NT2/D1 (cell line): ENCODE results near the gene IL20.

ENCODE experiments used
- DNase-seq: peaks from one replicate; pipeline ENCODE4 v3.0.0-alpha.2; 2011; ENCODE audit warnings: low read depth, low spot score
- H3K27me3 ChIP-seq: 2 replicates; pipeline ENCODE4 v1.6.0; 2011; ENCODE audit warnings: mild to moderate bottlenecking; ENCODE audit not compliant: insufficient read length, insufficient read depth
- H3K36me3 ChIP-seq: 2 replicates; pipeline ENCODE4 v1.6.1; 2011; ENCODE audit warnings: mild to moderate bottlenecking, low read length, mixed read lengths; ENCODE audit not compliant: insufficient read depth, insufficient read length
- H3K4me1 ChIP-seq: 2 replicates; pipeline ENCODE4 v1.5.1; 2011; ENCODE audit not compliant: insufficient read depth, insufficient read length
- H3K4me3 ChIP-seq: 2 replicates; pipeline ENCODE4 v1.5.1; 2011; ENCODE audit warnings: low read depth; ENCODE audit not compliant: insufficient read length
- H3K9ac ChIP-seq: 2 replicates; pipeline ENCODE4 v1.6.0; 2011; ENCODE audit warnings: low read depth; ENCODE audit not compliant: insufficient read length
- H3K9me3 ChIP-seq: 2 replicates; pipeline ENCODE4 v1.5.1; 2011; ENCODE audit warnings: mild to moderate bottlenecking, low read length; ENCODE audit not compliant: insufficient read depth
- SUZ12 ChIP-seq: IDR thresholded peaks from 2 replicates; pipeline ENCODE4 v1.6.1; 2011; ENCODE audit not compliant: insufficient read length, insufficient read depth; ENCODE audit errors: extremely low read depth
- YY1 ChIP-seq: IDR thresholded peaks from 2 replicates; pipeline ENCODE4 v1.6.1; 2011; ENCODE audit not compliant: insufficient read length, insufficient read depth
- ZNF274 ChIP-seq: IDR thresholded peaks from 2 replicates; pipeline ENCODE4 v1.6.1; 2011; ENCODE audit warnings: mild to moderate bottlenecking, low read depth, low read length

IL20 gene

DNA sequence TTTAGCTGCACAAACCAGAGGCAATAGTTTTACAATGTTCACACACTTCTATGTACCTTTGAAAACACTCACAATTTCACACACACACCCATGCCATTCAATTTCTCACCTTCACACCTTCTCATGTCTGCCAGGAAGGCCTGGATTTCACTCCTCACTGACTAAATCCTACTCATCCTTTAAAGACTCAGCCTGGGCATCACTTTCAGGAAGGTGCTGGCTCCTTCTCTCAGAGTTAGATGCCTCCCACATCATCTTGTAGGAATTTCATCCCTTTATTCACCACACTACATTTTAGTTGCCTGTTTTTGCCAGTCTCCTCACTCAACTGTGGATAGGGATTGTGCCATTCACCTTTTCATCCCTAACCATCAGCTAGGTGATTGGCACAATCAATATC is 2.3 kb downstream of the IL20 start:
- Histone ChIP-seq H3K4me1 (no peaks in the 10 kb centered on the region), H3K36me3 (no peaks in the 10 kb centered on the region), H3K4me3 (no peak overlapping the region), H3K9me3 (no peaks in the 10 kb centered on the region), H3K9ac (no peak overlapping the region), H3K27me3 (no peaks in the 10 kb centered on the region)
- DNase-seq: no peak
- TF ChIP-seq ZNF274 (no peak), SUZ12 (no peak), YY1 (no peak)

DNA sequence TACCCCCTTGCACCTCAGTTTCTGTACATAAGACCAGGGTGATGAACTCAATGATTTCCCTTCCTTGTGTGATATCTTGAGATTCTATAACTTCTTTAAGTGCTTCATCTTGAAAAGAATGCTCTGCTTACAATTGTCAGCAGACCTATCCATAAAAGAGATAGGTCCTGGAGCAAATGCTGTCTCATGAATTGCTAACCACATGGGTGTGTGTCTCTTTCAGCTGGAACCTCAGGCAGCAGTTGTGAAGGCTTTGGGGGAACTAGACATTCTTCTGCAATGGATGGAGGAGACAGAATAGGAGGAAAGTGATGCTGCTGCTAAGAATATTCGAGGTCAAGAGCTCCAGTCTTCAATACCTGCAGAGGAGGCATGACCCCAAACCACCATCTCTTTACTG is 2.8 kb downstream of the IL20 start:
- no peak overlapping the region for H3K9ac ChIP-seq
- no peaks in the 10 kb centered on the region for H3K9me3 ChIP-seq
- H3K27me3 ChIP-seq: no peaks in the 10 kb centered on the region
- H3K36me3 ChIP-seq: no peaks in the 10 kb centered on the region
- H3K4me3 ChIP-seq: no peak overlapping the region
- TF ChIP-seq SUZ12 (no peak), ZNF274 (no peak), YY1 (no peak)
- no peak for DNase-seq
- no peaks in the 10 kb centered on the region for H3K4me1 ChIP-seq

DNA sequence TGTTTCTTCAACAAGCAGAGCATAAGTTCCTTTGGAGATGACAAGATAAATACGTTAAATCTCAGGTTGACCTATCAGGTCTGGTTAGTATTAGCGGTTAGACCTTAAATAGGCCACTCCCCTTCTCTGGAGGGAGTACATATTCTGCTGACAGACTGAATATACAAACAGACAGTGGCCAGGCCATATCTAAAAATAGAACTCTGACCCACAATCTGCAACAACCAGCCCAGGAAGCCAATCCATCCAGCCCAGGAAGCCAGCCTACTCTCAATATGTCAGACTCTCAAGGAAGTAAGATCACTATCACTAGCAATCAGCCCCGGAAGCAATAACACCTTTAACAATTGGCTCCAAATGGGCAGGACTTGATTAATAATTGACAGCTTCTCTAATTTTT is 6.7 kb downstream of the IL20 start:
- Histone ChIP-seq H3K36me3 (no peaks in the 10 kb centered on the region), H3K4me1 (no peaks in the 10 kb centered on the region), H3K9ac (no peak overlapping the region), H3K4me3 (no peak overlapping the region), H3K27me3 (no peaks in the 10 kb centered on the region), H3K9me3 (peaks cover 9% of the 10 kb centered on the region)
- DNase-seq: no peak
- no peak for TF ChIP-seq SUZ12
- no peak for TF ChIP-seq YY1
- no peak for TF ChIP-seq ZNF274

DNA sequence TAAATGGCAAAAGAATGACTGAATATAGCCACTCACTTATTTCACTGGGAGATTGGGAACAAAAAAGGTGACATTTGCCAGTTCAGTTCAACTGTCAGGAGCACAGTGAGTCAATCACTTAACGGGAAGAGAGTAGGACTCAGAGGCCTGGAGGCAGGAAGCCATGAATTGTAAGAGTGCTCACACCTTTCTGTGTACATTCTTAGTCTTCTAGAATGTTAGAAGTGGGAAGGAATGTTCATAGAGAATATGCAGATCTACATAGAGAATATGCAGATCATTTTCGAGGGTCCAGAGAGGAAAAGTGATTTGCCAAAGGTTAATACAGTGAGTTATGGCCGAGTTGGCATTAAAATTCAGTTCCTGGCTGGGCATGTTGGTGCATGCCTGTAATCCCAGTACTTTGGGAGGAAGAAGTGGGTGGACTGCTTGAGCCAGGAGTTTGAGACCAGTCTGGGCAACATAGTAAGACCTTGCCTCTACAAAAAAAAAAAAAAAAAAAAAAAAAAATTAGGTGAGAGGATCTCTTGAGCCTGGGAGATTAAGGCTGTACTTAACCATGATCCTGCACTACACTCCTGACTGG is 8.3 kb downstream of the IL20 start:
- Histone ChIP-seq H3K27me3 (no peaks in the 10 kb centered on the region), H3K9me3 (peaks cover 24% of the 10 kb centered on the region)

DNA sequence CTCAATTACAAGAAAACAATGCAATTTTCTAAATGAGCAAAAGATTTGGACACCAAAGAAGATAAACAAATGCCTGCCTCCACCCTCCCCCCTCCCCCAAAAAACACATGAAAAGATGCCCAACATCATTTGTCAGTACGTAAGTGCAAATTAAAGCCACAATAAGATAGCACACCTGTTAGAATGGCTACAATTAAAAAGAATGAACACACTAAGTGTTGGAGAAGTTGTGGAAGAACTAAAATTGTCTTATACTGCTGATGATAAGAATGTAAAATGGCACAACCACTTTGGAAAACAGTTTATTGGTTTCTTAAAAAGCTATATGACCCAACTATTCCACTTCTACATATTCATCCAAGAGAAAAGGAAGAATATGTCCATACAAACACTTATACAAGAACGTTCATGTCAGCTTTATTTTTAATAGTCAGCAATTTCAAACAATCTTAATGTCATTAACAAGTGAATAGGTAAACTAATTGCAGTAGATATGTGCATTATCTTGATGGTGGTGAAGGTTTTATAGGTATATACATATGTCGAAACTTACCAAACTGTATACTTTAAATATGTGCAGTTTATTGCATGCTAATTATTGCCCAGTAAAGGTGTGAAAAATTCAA is 10.4 kb downstream of the IL20 start:
- DNase-seq: no peak
- Histone ChIP-seq H3K9me3 (peaks cover 40% of the 10 kb centered on the region), H3K4me3 (no peak overlapping the region), H3K27me3 (no peaks in the 10 kb centered on the region), H3K9ac (no peak overlapping the region), H3K4me1 (no peaks in the 10 kb centered on the region), H3K36me3 (no peaks in the 10 kb centered on the region)
- TF ChIP-seq YY1 (no peak), ZNF274 (no peak), SUZ12 (no peak)

More for the DNA sequence above, 8.3 kb downstream of the IL20 start:
- Histone ChIP-seq H3K4me3 (no peak overlapping the region), H3K4me1 (no peaks in the 10 kb centered on the region), H3K36me3 (no peaks in the 10 kb centered on the region), H3K9ac (no peak overlapping the region)
- no peak for DNase-seq
- TF ChIP-seq SUZ12 (no peak), ZNF274 (no peak), YY1 (no peak)

DNA sequence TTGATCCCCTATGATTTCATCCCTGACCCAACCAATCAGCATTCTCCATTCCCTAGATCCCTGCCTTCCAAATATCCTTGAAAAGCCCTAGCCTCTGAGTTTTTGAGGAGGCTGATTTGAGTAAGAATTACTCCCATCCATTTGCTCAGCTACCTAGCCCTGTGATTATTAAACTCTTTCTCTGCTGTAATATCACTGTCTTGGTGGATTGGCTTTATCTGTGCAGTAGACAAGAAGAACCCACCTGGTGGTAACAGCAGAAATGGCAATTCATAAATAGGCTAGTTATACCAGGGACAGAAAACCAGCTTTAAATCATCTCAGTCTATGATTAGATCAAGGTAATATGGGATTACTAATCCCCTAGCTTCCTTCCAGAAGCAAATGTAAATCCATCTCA is 13.0 kb downstream of the IL20 start:
- no peak for TF ChIP-seq ZNF274
- no peak for TF ChIP-seq SUZ12
- TF ChIP-seq YY1: no peak
- no peak for DNase-seq
- H3K9me3 ChIP-seq: peaks cover 40% of the 10 kb centered on the region
- H3K4me1 ChIP-seq: no peaks in the 10 kb centered on the region
- no peak overlapping the region for H3K4me3 ChIP-seq
- no peak overlapping the region for H3K9ac ChIP-seq
- no peaks in the 10 kb centered on the region for H3K27me3 ChIP-seq
- H3K36me3 ChIP-seq: no peaks in the 10 kb centered on the region

DNA sequence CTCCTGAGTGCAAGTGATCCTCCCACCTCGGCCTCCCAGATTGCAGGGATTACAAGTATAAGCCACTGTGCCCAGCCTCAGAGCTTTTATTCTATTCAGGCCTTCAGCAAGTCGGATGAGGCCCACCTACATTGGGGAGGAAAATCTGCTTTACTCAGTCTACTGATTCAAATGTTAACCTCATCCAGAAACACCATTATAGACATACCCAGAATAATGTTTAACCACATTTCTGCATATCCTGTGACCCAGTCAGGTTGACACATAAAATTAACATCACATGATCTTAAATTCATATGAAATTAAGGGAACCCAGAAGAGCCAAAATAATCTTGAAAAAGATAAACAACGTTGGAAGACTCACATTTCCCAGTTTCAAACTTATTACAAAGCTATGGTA is 14.9 kb downstream of the IL20 start:
- no peak overlapping the region for H3K4me3 ChIP-seq
- TF ChIP-seq YY1 (no peak), SUZ12 (no peak), ZNF274 (no peak)
- no peak overlapping the region for H3K9ac ChIP-seq
- no peaks in the 10 kb centered on the region for H3K27me3 ChIP-seq
- no peaks in the 10 kb centered on the region for H3K36me3 ChIP-seq
- peaks cover 40% of the 10 kb centered on the region for H3K9me3 ChIP-seq
- H3K4me1 ChIP-seq: no peaks in the 10 kb centered on the region
- no peak for DNase-seq

DNA sequence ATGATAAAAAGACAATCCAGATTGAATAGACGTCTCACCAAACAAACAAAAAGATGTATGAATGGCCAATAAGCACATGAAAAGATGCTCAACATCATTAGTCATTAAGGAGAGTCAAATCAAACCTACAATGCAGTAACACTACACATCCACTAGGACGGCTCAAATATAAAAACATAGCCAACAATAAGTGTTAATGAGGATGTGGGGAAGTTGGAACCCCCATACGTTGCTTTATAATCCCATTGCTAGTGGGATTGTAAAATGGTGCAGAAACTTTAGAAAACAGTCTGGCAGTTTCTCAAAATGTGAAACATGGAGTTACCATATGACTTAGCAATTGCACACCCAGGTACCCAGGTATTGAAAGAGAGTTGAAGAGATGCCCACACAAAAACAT is 17.1 kb downstream of the IL20 start:
- no peak overlapping the region for H3K9ac ChIP-seq
- DNase-seq: no peak
- H3K36me3 ChIP-seq: no peaks in the 10 kb centered on the region
- no peaks in the 10 kb centered on the region for H3K27me3 ChIP-seq
- no peaks in the 10 kb centered on the region for H3K4me1 ChIP-seq
- no peak for TF ChIP-seq ZNF274
- no peak for TF ChIP-seq SUZ12
- TF ChIP-seq YY1: no peak
- peaks cover 27% of the 10 kb centered on the region for H3K9me3 ChIP-seq
- no peak overlapping the region for H3K4me3 ChIP-seq
